LNCaP clone FGC (cell line): ENCODE measurements around the gene GABBR1.
"Not testable (repeated sequence)": the region's sequence is repeated elsewhere in the genome, so short reads cannot be mapped to it uniquely, and the experiment has no call there.

Source experiments
- DNase-seq: peaks from one replicate; pipeline ENCODE4 v3.0.0-alpha.2; 2011; ENCODE audit warnings: low read depth
- H3K4me3 ChIP-seq: 2 replicates; pipeline ENCODE4 v1.5.1; 2011; ENCODE audit warnings: mild to moderate bottlenecking, low read depth, low read length, control low read depth
- CTCF ChIP-seq: IDR thresholded peaks from 2 replicates; pipeline ENCODE4 v1.5.1; 2012; ENCODE audit warnings: mild to moderate bottlenecking; ENCODE audit not compliant: control insufficient read depth, insufficient read depth; ENCODE audit errors: extremely low read depth

Gene GABBR1

DNA sequence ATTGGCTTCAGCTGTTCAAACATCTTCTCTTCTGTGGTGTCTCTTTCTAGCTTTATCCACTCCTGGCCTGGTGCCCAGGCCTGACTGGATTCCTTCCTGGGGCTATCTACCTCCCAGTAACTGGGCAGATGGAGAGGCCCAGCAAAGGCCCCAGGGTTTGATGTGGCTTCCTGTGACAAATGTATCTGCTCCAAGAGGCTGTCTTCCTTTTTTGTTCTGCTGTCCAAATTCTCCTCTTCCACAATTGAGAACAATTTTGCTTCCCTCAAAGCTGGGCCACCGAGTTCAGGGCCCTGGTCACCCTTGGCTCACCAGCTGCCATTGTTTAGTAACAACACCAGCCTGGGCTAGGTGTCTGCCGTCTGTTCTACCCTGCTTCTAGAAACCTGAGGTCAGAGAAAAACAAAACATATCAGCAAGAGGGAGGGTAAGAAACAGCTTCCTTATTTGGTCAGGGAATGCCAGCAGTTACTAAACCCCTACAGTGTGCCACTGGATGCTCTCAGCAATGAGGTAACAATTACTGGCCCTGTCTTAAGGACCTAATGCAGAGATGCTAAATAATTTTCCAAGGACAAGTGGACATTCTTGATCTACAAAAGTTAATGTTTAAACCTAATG, 44.1 kb upstream of the GABBR1 start:
- H3K4me3 ChIP-seq, result no peak overlapping the region
- no peak for DNase-seq
- no peak for TF ChIP-seq CTCF

GRCh38 chr6:29675561-29675960, 42.6 kb upstream of the GABBR1 start:
- TF ChIP-seq CTCF, result no peak
- no peak overlapping the region for H3K4me3 ChIP-seq
- DNase-seq, result no peak

- DNase-seq, result no peak
- no peak for TF ChIP-seq CTCF
- no peak overlapping the region for H3K4me3 ChIP-seq
Measured at GRCh38 chr6:29674008-29674407, 41.0 kb upstream of the GABBR1 start.

GRCh38 chr6:29673161-29673560, 40.2 kb upstream of the GABBR1 start:
- TF ChIP-seq CTCF, result no peak
- DNase-seq, result no peak
- no peak overlapping the region for H3K4me3 ChIP-seq

DNA sequence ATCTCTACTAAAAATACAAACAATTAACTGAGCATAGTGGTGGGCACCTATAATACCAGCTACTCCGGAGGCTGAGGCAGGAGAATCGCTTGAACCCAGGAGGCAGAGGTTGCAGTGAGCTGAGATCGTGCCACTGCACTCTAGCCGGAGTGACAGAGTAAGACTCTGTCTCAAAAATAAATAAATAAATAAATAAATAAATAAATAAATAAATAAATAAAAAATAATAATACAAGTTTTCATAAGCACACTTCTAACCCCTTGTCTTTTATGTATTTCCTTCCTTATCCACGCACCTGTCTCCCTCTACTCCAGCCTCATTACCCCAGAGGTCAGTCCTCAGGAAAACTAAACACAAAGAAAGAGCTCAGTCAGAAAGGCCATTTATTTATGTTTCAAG, 39.1 kb upstream of the GABBR1 start:
- H3K4me3 ChIP-seq, DNase-seq: not testable (repeated sequence)

GRCh38 chr6:29671026-29671425, 38.0 kb upstream of the GABBR1 start:
- no peak for DNase-seq
- H3K4me3 ChIP-seq, result no peak overlapping the region
- no peak for TF ChIP-seq CTCF

DNA sequence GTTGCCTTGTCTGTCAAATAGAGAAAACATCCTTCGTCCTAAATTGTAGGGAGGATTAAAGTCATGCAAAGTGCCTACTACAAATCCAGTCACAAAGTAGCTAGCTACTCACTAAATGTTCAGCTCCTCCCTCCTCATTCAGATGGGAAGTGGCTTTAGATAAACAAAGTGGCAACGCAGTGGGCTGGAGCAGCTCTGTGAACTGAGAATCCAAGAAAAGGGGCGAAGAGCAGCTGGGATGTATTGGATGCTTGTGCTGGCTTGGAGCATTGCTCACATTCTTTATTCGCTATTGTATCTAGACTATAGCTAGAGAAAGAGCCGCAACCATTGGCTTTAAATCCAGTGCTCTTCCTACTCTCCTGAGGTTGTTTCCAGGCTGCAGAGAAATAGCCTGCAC, 34.2 kb upstream of the GABBR1 start:
- no peak for DNase-seq
- TF ChIP-seq CTCF, result no peak
- no peak overlapping the region for H3K4me3 ChIP-seq
